ENCODE measurements around the gene THBD. TPM values are rescaled to one million over a fixed set of nuclear protein-coding genes. Genes with fewer than 3 reads are reported as not detected.

THBD gene
- total and polyA plus RNA-seq, 8 donors, result 1.8 to 12.1 (median 3.8) TPM

DNA sequence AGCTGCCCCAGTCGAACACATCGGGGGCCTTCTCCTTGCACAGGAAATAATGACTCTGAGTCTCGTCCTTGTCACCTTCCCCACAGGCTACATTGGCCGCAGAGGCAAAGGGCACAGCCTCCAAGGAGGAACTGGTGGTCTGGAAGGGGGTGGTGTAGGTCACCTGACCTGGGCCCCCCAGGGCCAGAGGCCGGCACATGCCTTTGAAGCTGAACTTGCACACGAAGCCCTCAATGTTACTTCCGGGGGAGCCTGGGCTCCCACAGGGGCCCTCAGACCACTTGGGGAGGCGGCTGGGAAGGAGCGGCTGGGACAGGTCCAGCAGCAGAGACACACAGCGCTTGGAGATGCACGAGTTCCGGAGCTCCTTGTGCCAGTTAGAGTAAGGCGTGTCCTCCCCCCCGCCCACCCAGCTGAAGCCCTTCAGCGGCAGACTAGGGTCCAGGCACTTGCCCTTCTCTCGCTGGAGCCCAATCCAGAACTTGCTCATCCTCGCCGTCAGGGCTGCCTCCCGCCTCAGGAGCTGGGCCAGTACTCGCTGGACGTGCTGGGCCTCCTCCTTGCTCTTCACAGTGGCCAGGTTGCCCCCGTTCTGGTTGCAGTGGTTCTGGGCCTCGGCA, 36.1 kb upstream of the THBD start:
- 75 to 81% methylated on average over 23 of the region's 23 CpGs for WGBS, 2 donors
- H3K4me3 ChIP-seq, result peak overlapping the region in 2 of 4 donors; percentile 8 to 33

DNA sequence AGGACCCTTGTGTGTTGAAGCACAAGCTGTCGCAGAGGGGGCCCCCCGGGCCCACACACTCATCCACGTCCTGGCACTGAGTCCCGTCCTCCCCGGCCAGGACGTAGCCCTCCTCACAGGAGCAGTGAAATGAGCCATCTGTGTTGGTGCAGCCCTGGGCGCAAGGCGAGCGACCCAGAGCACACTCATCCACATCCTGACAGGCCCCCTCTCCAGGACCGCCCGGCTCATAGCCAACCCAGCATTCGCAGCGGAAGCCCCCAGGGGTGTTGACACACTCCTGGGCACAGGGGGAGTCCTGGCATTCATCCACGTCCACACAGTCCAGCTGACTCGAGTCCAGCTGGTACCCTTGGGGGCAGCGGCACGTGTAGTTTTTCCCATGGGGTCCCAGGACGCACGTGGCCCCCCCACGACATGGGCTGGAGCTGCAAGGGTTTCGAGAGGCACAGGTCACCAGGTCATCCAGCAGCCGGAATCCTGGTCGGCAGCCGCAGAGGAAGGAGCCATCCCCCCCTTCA, 35.4 kb upstream of the THBD start:
- H3K9me3 ChIP-seq, result no peaks in the 10 kb centered on the region
- TF ChIP-seq, protein P1, sequence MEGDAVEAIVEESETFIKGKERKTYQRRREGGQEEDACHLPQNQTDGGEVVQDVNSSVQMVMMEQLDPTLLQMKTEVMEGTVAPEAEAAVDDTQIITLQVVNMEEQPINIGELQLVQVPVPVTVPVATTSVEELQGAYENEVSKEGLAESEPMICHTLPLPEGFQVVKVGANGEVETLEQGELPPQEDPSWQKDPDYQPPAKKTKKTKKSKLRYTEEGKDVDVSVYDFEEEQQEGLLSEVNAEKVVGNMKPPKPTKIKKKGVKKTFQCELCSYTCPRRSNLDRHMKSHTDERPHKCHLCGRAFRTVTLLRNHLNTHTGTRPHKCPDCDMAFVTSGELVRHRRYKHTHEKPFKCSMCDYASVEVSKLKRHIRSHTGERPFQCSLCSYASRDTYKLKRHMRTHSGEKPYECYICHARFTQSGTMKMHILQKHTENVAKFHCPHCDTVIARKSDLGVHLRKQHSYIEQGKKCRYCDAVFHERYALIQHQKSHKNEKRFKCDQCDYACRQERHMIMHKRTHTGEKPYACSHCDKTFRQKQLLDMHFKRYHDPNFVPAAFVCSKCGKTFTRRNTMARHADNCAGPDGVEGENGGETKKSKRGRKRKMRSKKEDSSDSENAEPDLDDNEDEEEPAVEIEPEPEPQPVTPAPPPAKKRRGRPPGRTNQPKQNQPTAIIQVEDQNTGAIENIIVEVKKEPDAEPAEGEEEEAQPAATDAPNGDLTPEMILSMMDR (IDR thresholded peaks at IDR 0.05), result no peak
- H3K4me1 ChIP-seq, result no peaks in the 10 kb centered on the region
- H3K4me3 ChIP-seq, result peak overlapping the region in 2 of 4 donors; percentile 8 to 33
- H3K27ac ChIP-seq, result peak overlapping the region in 2 of 4 donors; percentile 55 to 83
- ATAC-seq (no peak), FAIRE-seq (no peak), DNase-seq (peak in 1 of 6 donors; percentile 64)
- intact Hi-C loops (cut with DNase I), result no loop called here
- H3K27me3 ChIP-seq, result no peaks in the 10 kb centered on the region
- 68 to 75% methylated on average over 24 of the region's 24 CpGs for WGBS, 2 donors
- no peaks in the 10 kb centered on the region for H3K36me3 ChIP-seq

More for the DNA sequence above, 36.1 kb upstream of the THBD start:
- Histone ChIP-seq H3K27ac (peak overlapping the region in 2 of 4 donors; percentile 55 to 83), H3K36me3 (no peaks in the 10 kb centered on the region), H3K27me3 (no peaks in the 10 kb centered on the region), H3K4me1 (no peaks in the 10 kb centered on the region), H3K9me3 (no peaks in the 10 kb centered on the region)
- intact Hi-C loops (cut with DNase I), result no loop called here
- no peak for DNase-seq
- TF ChIP-seq, protein P1 (IDR thresholded peaks at IDR 0.05), result no peak
- ATAC-seq, result no peak
- FAIRE-seq, result no peak

DNA sequence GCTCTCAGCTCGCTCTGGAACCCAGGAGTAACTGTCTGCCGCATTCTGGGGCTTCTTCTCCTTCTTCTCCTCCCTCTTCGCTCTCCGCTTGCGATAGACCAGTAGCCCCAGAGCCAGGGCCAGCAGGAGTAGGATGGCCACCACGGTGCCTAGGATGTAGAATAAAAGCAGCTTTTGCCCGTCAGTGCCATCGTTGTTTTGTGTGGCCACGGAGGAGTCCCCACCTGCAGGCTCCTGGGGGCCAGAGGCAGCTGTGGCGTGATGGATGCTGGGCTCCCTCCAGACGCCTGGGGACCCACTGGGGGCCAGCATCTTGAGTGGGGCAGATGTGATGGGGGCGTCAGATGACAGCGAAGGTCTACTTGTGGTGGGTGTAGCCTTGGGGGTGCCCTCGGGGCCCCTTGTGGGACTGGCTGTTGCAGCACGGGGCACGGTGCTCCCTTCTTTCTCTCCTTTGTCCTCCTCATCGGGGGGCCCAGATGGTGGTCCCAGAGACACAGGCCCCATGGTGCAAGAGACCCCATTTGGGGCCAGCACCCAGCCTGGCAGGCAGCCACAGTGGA, 34.9 kb upstream of the THBD start:
- no peak for FAIRE-seq
- intact Hi-C loops (cut with DNase I), result no loop called here
- TF ChIP-seq, protein P1 (IDR thresholded peaks at IDR 0.05), result no peak
- no peaks in the 10 kb centered on the region for H3K9me3 ChIP-seq
- H3K4me3 ChIP-seq, result peak overlapping the region in 2 of 4 donors; percentile 8 to 33
- WGBS, 2 donors, result 76 to 80% methylated on average over 17 of the region's 17 CpGs
- no peaks in the 10 kb centered on the region for H3K36me3 ChIP-seq
- H3K27ac ChIP-seq, result peak overlapping the region in 2 of 4 donors; percentile 55 to 83
- H3K27me3 ChIP-seq, result no peaks in the 10 kb centered on the region
- DNase-seq, result peak in 1 of 6 donors; percentile 48
- no peaks in the 10 kb centered on the region for H3K4me1 ChIP-seq
- ATAC-seq, result no peak

DNA sequence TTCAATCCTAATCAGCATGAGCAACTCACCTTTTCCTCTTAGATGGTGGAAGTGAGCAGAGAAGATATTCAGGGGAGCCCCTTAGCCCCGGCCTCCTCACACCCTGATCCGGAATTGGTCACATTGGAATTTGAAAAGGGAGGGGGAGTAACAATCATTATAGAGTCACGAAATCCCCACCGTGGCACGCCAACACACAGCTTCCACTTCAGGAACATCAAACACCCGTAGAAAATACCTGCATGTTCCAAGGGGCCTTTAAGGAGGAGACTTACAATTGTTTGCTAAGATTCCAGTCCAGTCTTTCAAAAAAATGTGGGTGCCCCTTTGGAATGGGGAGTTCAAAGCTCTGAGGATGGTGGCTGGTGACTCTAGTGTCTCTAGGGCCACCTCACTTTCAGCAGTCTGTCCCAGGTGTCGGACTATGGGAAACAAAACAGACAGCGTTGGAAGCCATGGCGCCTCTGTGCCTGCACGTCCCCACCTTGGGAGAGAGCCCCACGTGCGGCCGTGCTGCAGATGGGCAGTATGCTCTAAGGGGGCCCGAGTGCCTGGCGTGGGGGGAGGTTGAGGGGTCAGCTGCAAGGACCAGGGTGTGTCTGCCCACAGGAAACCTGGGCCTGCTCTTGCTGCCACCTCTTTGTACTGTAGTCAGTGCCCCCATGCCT, 34.2 kb upstream of the THBD start:
- intact Hi-C loops (cut with DNase I), result no loop called here
- H3K36me3 ChIP-seq, result no peaks in the 10 kb centered on the region
- peak overlapping the region in 2 of 4 donors; percentile 27 to 83 for H3K27ac ChIP-seq
- WGBS, 2 donors, result 72 to 78% methylated on average over 15 of the region's 15 CpGs
- no peaks in the 10 kb centered on the region for H3K9me3 ChIP-seq
- no peaks in the 10 kb centered on the region for H3K4me1 ChIP-seq
- DNase-seq, result no peak
- H3K27me3 ChIP-seq, result no peaks in the 10 kb centered on the region
- no peak for ATAC-seq
- no peak for FAIRE-seq
- TF ChIP-seq, protein P1 (IDR thresholded peaks at IDR 0.05), result no peak
- peak overlapping the region in 1 of 4 donors; percentile 33 for H3K4me3 ChIP-seq

All from pancreas (tissue), 10 donors.